H1 (cell line): ENCODE measurements around the gene SF3B3. TPM values are rescaled to one million over a fixed set of nuclear protein-coding genes. Genes with fewer than 3 reads are reported as not detected.

ENCODE experiments used
- CHD7 ChIP-seq: fragments of 300-600 bp; sonication (generic); IDR thresholded peaks from 2 replicates; pipeline ENCODE4 v1.7.1; 2012; ENCODE audit warnings: low read length, moderate library complexity, mild to moderate bottlenecking, inconsistent platforms; ENCODE audit not compliant: insufficient replicate concordance
- E2F6 ChIP-seq: IDR thresholded peaks from 2 replicates; pipeline ENCODE4 v1.6.1; 2012; ENCODE audit warnings: inconsistent platforms
- EZH2 ChIP-seq: fragments of 200-600 bp; sonication (generic); IDR thresholded peaks from 2 replicates; pipeline ENCODE4 v1.7.1; 2012; ENCODE audit warnings: low read depth, mild to moderate bottlenecking, moderate library complexity, low read length, inconsistent platforms; ENCODE audit not compliant: severe bottlenecking
- GTF2F1 ChIP-seq: IDR thresholded peaks from 2 replicates; pipeline ENCODE4 v1.6.1; 2012; ENCODE audit warnings: low read depth, low read length, improper control_type of control experiment, borderline replicate concordance
- JUND ChIP-seq: IDR thresholded peaks from 2 replicates; pipeline ENCODE4 v1.6.1; 2011; ENCODE audit warnings: mild to moderate bottlenecking, improper control_type of control experiment, low read length
- polyA plus RNA-seq, 7 experiments: library from polyadenylated mRNA; depleted of rRNA in 3 of 7; stranded (reverse) in 5 of 7; unstranded in 2 of 7; fragments of >200 nt in 5 of 7; fragments of 200-250 nt in 2 of 7; gene quantifications; 1 replicate in 5 of 7; 2 replicates in 1 of 7; 4 replicates in 1 of 7; pipeline versions ENCODE4 v1.2.1 to v1.2.3, GENCODE V29; 2011 to 2013; ENCODE audit warnings: missing spikeins in 2 of 7, mixed read lengths in 2 of 7
- total RNA-seq: library from RNA; stranded (reverse); fragmentation: NEBNext Ultra II Directional; extraction: Animal tissue kit (Norgen Biotek cat#: 25700); gene quantifications from 2 replicates; pipeline ENCODE4 v1.2.1, GENCODE V29; 2021

The SF3B3 gene
- total and polyA plus RNA-seq, 2 of the 8 experiments (the other 6 are each of a cell fraction or from before 2014, with no cell fraction given), result 241 to 521 TPM

GRCh38 chr16:70600730-70601129, 77.1 kb downstream of the SF3B3 start (continued):
- TF ChIP-seq GTF2F1 (no peak), EZH2 (no peak), E2F6 (no peak), JUND (no peak), CHD7 (no peak)
